ENCODE results near the gene CAPS.
"Not testable (repeated sequence)": the region's sequence is repeated elsewhere in the genome, so short reads cannot be mapped to it uniquely, and the experiment has no call there.

CAPS gene

GRCh38 chr19:5913739-5914357 lies at the start of gene CAPS:
CAPS (plus strand) TSS chr19:5914254; CDS start chr19:5914407, 153 bp downstream.
- DNase-seq (ENCODE audit: low read depth, low spot score) = no peak

DNA sequence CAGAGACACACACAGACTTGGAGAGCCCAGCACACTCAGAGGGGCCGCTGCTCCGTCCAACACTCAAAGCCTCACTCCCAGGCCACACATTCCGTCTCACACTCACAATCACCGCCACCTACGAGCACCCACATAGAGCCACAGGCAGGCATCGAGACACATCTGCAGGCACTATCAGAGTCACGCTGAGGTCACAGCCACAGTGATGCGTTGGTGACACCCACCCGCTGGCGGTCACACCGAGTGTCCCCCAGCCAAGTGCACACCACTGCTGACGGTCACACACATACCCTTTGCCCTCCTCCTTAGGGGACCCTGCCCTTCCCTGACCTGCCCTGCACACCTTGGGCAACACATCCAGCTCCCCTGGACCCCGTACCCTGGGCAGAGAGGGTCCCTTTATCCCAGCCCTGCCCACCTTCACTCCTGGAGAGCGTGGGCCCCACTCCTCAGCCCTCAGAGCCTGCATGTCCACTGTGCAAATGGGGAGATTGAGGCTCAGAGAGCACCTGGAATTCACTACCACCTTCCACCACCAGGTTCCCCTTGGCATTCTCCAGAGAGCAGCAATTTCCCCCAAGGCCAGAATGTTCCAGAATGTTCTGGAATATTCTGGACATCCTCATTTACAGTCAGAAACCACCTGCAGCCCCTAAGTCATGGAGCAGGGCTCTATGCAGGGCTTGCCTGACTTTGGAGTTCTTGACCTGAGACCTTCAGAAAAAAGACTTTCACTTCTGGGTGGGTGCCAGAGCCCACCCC lies 49.1 kb upstream of the CAPS start:
- DNase-seq (ENCODE audit: low read depth, low spot score) = no peak

GRCh38 chr19:5865772-5866171 lies 48.3 kb upstream of the CAPS start:
- DNase-seq (ENCODE audit: low read depth, low spot score) = no peak

GRCh38 chr19:5867201-5868136 lies 46.6 kb upstream of the CAPS start:
- DNase-seq (ENCODE audit: low read depth, low spot score) = no peak

GRCh38 chr19:5870986-5871394 lies 43.1 kb upstream of the CAPS start:
- no peak for DNase-seq (ENCODE audit: low read depth, low spot score)

DNA sequence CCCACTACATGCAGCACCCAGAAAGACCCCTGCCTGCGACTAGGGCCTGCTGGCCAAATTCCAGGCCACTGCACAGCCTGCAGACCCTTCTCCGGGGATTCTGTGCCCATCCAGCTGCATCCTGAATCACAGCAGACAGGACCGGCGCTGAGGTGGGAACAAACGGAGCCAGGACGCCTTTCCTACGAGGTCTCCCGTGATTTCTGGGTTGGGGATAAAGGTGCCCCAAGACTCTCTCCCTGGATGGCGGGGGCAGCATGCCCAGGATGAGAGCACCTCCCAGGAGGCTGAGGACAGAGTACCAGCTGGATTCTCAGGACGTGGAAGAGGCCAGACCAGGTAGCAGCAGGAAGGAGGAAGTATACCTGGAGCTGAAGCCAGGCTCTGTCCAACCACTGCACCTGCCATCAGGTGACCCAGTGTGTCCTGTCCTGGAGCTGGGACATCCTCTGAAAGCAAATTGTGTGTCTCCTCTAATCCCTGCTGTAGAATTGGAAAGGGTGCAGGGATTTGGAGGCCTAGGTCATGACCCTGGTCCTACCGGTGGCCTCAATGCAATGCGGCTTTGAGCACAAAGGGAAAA lies 40.3 kb upstream of the CAPS start:
- DNase-seq (ENCODE audit: low read depth, low spot score) = no peak

DNA sequence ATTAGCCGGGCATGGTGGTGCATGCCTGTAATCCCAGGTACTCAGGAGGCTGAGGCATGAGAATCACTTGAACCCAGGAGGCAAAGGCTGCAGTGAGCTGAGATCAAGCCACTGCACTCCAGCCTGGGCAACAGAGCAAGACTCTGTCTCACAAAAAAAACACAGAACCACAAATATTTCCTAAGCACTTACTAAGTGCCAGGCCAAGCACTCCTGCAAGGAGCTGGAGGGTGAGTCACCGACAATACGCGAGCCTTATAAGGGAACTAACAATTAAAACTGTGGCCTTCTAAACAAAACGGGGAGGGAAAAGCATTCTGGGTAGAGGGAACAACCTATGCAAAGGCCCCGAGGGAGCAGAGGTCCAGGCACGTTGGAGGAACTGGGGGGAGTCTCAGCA lies 39.6 kb upstream of the CAPS start:
- DNase-seq (ENCODE audit: low read depth, low spot score) = not testable (repeated sequence)

DNA sequence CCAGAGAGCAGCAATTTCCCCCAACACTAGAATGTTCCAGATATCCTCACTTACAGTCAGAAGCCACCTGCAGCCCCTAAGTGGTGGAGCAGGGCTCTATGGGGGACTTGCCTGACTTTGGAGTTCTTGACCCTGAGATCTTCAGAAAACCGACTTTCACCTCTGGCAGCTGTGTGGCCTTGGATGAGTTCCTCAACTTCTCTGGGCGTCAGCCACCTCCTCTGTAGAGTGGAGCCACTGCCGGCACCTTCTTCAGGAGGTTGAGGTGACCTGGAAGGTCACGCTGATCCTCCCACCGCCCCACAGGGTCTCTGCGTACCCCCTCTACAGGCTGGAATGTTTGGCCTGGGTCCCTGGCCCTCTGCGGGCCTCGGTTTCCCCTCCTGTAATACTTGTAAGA lies 36.6 kb upstream of the CAPS start:
- DNase-seq (ENCODE audit: low read depth, low spot score) = no peak

DNA sequence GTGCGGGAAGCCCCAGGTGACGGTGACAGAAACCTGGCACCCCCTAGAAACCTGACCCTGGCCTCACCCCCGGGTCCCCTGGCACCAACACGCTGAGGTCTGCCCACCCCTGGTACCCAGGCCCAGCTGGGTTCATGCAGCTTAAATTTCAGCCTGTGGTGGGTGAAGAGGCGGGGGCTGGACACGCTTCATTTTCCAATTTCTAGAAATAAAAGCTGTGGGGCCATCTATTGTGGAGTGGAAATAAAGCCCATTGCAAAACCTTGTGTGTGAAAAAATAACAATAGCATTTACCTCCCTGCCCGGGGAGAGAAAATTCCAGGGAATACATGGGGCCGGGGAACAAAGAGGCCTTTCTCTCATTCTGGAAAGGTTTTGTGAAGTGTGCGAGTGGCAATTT lies 36.2 kb upstream of the CAPS start:
- DNase-seq (ENCODE audit: low read depth, low spot score) = no peak

- DNase-seq (ENCODE audit: low read depth, low spot score) = no peak
These were observed 33.9 kb upstream of the CAPS start for GRCh38 chr19:5880196-5880595.

GRCh38 chr19:5880604-5881078 lies 33.4 kb upstream of the CAPS start:
- DNase-seq (ENCODE audit: low read depth, low spot score) = no peak

DNA sequence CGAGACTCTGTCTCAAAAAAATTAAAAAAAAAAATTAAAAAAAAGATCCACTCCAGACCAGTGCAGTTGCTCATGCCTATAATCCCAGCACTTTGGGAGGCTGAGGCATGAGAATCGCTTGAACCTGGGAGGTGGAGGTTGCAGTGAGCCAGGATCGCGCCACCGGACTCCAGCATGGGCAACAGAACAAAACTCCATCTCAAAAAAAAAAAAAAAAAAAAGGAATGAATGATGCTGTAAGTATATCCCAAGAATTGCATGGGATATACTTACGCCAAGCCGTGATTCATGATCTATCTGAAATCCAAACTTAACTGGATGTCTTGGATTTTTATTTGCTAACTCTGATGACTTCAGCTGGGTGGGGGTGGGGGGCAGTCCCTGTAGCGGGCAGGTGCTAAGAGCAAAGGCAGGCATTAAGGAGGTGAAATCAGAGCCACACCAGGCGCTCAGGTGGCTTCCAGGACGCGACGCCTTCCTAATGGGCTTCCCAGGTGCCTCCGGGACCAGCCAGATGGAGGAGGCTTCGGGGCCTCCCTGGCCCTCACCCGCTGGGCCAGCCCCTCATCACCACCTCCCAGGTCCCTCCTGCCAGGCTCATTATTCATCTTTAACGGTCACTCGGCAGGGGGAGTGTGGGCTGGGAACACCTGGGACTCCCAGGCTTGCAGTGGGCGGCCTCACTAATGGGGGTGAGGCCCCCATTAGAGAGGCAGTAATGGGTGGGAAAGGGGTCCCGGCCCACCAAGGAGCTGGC lies 32.3 kb upstream of the CAPS start:
- DNase-seq (ENCODE audit: low read depth, low spot score) = no peak

DNA sequence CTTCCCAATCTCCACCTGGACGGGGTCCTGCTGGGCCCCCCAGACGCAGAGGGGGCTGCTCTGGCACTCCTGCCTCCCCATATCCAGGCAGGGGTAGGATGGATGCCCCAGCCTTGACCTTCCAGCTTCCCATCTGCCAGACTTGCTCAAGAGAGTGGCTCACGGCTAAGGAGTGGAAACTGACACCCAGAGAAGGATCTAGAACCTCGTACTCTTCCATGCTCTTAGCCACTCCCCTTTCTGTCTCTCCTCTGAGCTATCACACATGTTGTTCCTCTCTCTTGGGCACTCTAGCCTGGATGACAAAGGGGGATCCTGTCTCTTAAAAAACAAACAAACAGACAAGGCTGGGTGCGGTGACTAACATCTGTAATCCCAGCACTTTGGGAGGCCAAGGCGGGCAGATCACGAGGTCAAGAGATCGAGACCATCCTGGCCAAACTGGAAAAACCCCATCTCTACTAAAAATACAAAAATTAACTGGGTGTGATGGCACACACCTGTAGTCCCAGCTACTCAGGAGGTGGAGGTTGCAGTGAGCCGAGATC lies 31.6 kb upstream of the CAPS start:
- DNase-seq (ENCODE audit: low read depth, low spot score) = no peak

DNA sequence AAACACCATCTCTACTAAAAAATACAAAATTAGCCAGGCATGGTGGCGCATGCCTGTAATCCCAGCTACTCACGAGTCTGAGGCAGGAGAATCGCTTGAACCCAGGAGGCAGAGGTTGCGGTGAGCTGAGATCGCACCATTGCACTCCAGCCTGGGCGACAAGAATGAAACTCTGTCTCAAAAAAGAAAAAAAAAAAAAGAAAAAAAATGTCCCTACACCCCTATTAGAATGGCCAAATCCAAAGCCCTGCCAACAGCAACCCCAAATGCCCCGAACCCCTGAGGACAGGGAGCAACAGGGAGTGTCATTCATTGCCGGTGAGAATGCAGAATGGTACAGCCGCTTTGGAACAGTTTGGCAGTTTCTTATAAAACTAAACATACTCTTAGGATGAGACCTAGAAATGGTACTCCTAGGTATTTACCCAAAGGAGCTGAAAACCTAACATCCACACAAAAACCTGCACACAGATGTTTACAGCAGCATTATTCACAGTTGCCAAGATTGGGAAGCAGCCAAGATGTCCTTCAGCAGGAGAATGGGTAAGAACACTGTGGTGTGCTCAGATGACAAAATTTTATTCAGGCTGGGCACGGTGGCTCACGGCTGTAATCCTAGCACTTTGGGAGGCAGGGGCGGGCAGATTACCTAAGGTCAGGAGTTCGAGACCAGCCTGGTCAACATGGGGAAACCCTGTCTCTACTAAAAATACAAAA lies 30.7 kb upstream of the CAPS start:
- DNase-seq (ENCODE audit: low read depth, low spot score) = not testable (repeated sequence)

DNA sequence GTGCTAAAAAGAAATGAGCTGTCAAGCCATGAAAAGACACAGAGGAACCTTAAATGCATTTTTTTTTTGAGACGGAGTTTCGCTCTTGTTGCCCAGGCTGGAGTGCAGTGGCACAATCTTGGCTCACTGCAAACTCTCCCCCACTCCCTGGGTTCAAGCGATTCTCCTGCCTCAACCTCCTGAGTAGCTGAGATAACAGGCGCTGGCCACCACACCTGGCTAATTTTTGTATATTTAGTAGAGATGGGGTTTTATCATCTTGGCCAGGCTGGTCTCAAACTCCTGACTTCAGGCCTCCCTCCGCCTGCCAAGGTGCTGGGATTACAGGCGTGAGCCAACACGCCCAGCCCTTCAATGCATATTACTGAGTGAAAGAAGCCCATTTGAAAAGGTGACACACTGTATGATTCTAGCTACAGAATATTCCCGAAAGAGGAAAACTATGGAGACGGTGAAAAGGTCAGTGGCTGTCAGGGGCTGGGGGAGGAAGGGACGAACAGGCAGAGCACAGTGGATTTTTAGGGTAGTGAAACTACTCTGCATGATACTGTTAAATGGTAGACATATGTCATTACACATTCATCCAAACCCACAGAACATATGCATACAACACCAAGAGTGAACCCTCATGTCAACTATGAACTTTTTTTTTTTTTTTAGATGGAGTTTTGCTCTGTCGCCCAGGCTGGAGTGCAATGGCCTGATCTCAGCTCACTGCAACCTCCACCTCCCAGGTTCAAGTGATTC lies 29.8 kb upstream of the CAPS start:
- not testable (repeated sequence) for DNase-seq (ENCODE audit: low read depth, low spot score)

DNA sequence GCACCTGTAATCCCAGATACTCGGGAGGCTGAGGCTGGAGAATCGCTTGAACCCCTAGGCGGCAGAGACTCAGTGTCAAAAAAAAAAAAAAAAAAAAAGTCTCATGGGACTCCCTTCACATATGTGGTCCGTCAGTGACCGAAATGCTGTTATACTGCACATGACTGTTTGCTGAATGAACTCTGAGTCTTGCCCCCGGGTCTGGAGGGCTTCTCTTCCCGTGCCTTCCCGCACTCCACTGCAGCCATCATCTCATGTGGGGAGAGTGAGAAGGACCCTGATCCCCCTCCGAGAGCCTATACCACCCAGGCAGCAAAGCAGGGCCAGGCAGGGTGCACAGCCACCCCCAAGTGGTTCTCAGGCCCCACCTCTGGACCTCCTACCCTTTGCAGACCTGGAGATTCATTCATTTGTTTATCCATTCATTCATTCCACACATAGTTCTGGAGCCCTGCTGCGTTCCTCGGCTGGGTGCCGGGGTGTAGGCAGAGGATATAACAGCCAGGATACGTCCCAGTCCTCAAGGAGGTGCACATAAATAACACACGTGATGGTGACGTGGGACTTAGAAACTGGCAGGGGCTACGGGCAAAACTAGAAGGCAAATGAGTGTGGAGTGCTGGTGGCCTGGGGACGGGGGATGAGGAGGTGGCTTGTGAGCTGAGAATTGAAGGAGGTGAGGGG lies 24.6 kb upstream of the CAPS start:
- no peak for DNase-seq (ENCODE audit: low read depth, low spot score)

DNA sequence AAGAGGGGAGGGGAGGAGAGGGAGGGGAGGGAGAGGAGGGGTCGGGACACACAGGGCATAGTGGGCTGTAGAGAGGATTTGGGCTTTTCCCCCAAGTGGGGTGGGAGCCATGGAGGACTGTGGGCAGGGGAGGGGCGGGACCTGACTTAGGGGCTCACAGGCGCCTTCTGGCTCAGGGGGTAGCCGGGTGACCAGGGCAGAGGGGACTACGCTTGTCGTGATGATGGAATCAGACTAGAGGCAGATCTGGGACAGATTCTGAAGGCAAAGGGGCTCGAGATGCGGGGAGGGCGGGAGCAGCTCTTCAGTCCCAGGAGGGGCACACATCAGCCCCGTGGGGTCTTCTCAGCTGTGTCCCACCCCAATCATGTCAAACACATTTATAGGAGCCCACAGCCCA lies 24.0 kb upstream of the CAPS start:
- no peak for DNase-seq (ENCODE audit: low read depth, low spot score)

DNA sequence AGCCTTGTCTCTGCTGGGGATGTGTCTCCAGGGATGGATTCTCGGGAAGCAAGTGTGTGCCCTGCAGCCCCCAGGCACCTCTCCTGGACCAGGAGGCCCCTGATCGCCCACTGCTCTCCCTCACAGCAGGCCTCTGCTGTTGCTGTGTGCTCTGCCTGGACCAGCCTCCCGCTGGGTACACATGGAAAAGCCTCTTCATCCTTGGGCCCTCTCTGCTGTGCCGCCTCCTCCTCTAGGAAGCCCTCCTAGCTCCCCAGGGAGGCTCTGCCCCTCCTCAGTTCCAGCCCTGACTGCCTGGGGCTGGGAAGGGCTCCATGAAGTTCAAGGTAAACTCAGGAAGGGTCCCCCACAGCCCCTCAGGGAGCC lies 22.5 kb upstream of the CAPS start:
- DNase-seq (ENCODE audit: low read depth, low spot score) = no peak

Data from activated naive CD8-positive, alpha-beta T cell treated with anti-CD3 and anti-CD28 coated beads, Interleukin-2, amount 50 U/mL, for 16 hours (primary cell).